A549 (cell line): ENCODE data around the gene CD226.

Experiments used
- CBX8 ChIP-seq: fragments of 200-600 bp; sonication (generic); IDR thresholded peaks from 2 replicates; pipeline ENCODE4 v1.6.1; 2016
- CHD2 ChIP-seq: fragments of 150-350 bp; IDR thresholded peaks from 2 replicates; pipeline ENCODE4 v1.6.1; 2014; ENCODE audit warnings: low read length; ENCODE audit not compliant: partially characterized antibody
- CTCF ChIP-seq: fragments of >200 bp; sonication (Bioruptor Twin); formaldehyde crosslinking; IDR thresholded peaks from 3 replicates; pipeline ENCODE4 v1.5.1; 2016
- FOSL2 ChIP-seq, 2 experiments: fragments of 450-650 bp in 1 of 2; fragments of >200 bp in 1 of 2; sonication (Bioruptor Twin) in 1 of 2; formaldehyde crosslinking; IDR thresholded peaks; 2 replicates each; pipeline versions ENCODE4 v1.5.0 to v1.6.1; 2016 to 2020; ENCODE audit warnings: mild to moderate bottlenecking in 1 of 2, moderate library complexity in 1 of 2
- HDAC2 ChIP-seq: fragments of 200-600 bp; sonication (generic); IDR thresholded peaks from 2 replicates; pipeline ENCODE4 v1.6.1; 2016
- KDM1A ChIP-seq: fragments of 200-600 bp; sonication (generic); IDR thresholded peaks from 2 replicates; pipeline ENCODE4 v1.6.1; 2016; ENCODE audit warnings: low read depth, mild to moderate bottlenecking
- POLR2A ChIP-seq: IDR thresholded peaks from 2 replicates; pipeline ENCODE4 v1.6.1; 2012; ENCODE audit warnings: mild to moderate bottlenecking, low read length
- RAD21 ChIP-seq, 2 experiments: fragments of >200 bp in 1 of 2; sonication (Bioruptor Twin) in 1 of 2; formaldehyde crosslinking in 1 of 2; IDR thresholded peaks in 1 of 2; conservative IDR thresholded peaks in 1 of 2; 2 replicates in 1 of 2; 3 replicates in 1 of 2; pipeline ENCODE4 v1.6.1; 2012 to 2018; ENCODE audit warnings: inconsistent platforms in 1 of 2
- RCOR1 ChIP-seq: fragments of 150-350 bp; IDR thresholded peaks from 2 replicates; pipeline ENCODE4 v1.6.1; 2014; ENCODE audit warnings: antibody characterized with exemption, low read length, low read depth

- TF ChIP-seq CTCF = no peak
- no peak for TF ChIP-seq RCOR1
- TF ChIP-seq RAD21 (conservative IDR thresholded peaks at IDR 0.05 in 1 of 2, IDR thresholded peaks at IDR 0.05 in 1 of 2) = no peak
- TF ChIP-seq CHD2 = no peak
- no peak for TF ChIP-seq KDM1A
- TF ChIP-seq CBX8 = no peak
- TF ChIP-seq FOSL2 (IDR thresholded peaks at IDR 0.05) = no peak
- TF ChIP-seq FOSL2 (CRISPR knock-in tag; IDR thresholded peaks at IDR 0.05) = no peak
- TF ChIP-seq POLR2A = no peak
- no peak for TF ChIP-seq HDAC2
Measured at GRCh38 chr18:69956665-69957620, 9.3 kb upstream of the CD226 start.
